GM18873 (cell line): ENCODE results near the gene GPR153.

Experiments used
- ATAC-seq: cut with Tn5 transposase; IDR thresholded peaks from one replicate; pipeline ENCODE4 v1.9.1; 2021; ENCODE audit warnings: mild to moderate bottlenecking, moderate library complexity, moderate number of reproducible peaks; ENCODE audit not compliant: unreplicated experiment, low FRiP score

GPR153 gene

DNA sequence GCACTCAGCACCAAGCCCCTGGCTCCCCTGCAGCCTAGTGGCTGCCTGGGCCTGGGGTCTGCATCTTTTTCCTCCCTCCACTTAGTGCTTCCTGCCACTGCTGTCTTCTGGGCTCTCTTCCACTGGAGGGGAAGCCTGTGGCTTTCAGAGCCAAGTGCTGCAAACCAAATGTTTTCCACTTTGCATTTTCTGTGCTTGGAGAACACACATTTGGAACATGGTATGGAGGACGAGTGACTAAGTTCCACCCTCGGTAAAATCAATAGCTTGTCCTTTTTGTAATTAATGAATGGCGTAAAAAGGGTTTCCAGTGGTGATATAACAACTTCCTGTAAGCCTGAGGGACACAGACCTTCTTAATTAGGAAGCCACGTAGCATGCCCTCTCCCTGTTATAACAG lies 10.1 kb upstream of the GPR153 start:
- ATAC-seq = no peak

DNA sequence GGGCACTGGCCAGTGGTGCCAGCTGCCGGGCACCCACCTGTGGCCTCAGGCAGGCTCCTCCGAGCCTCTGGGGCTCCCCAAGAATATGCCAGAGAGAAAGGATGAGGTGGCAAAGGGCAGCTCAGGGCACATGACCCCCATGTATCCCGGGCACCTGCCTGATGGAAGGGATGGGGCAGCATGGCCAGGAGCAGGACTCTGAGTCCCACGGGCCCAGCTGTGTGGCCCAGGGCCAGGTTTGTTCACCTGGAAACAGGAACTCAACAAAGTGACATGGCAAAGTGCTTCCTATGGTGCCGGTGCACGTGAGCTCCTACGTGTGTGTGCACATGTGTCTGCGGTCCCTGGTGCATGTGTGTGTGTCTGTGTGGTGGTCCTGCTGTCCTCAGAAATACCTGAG lies 9.5 kb upstream of the GPR153 start:
- ATAC-seq = no peak

DNA sequence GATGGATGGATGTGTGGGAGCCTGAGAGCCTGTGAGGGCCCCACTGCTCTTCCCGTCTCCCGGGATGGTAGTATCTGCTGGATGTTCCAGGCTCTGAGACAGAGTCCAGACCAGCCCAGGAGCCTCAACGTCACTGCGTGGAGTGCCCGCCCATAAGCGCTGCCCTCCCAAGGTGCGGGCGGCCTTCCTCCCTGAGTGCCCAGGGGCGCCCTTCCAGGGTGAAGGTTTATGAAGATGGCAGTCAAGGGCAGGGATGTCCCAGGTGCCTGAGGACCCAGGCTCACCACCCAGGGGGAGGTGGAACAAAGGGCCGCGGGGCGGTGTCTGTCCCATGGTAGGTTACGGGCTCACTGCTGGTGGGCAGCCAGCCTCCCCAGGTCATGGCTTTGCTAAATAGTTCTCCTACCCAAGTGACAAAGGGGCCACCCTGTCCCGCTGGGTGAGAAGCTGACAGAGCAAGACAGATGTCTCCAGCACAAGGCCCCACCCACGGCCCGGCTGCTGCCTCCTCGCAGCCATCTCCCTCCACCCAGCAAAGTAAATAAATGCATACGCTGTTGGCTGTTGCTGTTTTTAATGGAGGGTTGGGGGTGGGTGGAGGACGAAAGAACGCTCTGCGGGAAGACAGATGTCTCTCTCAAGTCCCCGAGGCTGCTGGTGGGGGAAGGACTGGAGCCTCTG lies 9.0 kb upstream of the GPR153 start:
- no peak for ATAC-seq

DNA sequence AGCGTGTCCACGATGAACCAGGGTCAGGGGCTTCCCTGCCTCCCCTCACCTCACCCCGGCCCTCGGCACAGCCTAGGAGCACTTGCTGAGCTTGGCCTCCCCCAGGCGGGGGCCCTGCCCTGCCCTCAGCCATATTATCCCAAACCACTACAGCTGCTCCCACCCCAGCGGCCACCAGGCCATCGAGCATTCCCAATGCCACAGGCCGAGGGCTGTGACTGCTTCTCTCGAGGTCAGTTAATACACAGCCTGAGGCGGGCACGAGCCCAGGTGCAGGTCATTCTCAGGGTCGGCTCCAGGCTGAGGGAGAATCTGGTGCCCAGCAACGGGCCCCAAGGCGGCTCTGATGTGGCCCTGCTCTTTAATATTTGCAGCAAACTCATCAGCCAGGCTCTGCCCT lies 8.4 kb upstream of the GPR153 start:
- no peak for ATAC-seq

- ATAC-seq = no peak
Observed at GRCh38 chr1:6268415-6268814, 7.5 kb upstream of the GPR153 start.

DNA sequence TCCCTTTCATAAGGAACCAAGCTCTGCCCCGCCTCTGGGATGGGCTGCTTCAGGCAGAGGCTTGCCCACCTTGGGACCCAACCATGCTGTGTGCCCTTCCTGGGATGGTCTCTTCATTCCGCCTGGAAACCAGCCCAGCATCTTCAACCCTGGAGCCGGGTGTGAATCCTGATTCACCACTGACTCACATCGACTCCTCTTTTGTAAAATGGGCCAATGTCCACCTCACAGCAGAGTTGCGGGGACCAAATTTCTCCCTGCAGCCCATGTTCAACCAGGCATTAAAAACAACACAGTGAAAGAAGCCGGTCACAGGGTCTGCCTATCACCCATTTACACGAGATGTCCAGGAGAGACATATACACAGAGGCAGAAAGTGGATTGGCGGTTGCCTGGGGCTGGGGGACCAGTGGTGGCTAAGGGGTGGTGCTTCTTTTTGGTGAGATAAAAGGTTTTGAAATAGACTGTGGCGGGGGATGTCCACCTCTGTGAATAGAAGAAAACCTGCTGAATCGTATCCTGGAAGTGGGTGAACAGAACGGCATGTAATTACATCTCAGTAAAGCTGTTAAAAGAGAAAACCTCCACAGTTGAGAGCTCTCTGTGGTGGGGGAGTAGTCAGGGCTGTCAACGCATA lies 6.9 kb upstream of the GPR153 start:
- ATAC-seq = no peak

- no peak for ATAC-seq
Observed at GRCh38 chr1:6266641-6267040, 5.7 kb upstream of the GPR153 start.

DNA sequence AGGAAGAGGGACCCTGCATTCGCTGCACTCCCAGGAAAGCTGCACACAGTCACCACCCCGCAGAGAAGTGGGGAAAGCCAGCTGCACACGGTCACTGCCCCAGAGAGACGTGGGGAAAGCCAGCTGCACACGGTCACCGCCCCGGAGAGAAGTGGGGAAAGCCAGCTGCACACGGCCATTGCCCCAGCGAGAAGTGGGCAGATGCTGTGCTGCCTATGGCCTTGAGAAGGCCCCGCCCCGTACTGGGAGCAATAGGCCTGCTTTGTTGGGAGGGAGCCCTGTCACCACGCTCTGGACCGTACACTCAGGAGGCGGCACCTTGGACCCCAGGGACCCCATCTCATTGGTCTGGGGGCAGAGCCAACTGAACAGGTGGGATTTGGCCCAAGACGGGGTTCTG lies 4.3 kb upstream of the GPR153 start:
- ATAC-seq = no peak

DNA sequence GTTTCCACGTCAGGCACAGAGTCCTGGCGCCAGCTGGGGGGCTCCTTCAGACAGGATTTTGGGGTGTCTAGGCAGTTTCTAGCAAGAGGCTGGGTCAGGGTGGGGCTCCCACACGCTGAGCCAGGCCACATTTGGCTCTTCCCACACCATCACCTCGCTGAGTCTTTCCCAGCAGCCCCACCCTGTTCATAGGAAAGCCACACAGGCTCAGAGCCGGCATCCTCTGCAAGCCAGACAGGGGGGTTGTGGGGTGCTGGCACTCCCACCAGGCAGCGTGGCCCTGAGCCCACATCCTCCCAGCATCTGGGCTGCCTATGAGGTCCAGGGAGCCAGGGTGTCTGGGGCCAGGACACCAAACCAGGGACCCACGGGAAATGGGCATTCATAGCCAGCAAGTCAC lies 2.8 kb upstream of the GPR153 start:
- no peak for ATAC-seq

DNA sequence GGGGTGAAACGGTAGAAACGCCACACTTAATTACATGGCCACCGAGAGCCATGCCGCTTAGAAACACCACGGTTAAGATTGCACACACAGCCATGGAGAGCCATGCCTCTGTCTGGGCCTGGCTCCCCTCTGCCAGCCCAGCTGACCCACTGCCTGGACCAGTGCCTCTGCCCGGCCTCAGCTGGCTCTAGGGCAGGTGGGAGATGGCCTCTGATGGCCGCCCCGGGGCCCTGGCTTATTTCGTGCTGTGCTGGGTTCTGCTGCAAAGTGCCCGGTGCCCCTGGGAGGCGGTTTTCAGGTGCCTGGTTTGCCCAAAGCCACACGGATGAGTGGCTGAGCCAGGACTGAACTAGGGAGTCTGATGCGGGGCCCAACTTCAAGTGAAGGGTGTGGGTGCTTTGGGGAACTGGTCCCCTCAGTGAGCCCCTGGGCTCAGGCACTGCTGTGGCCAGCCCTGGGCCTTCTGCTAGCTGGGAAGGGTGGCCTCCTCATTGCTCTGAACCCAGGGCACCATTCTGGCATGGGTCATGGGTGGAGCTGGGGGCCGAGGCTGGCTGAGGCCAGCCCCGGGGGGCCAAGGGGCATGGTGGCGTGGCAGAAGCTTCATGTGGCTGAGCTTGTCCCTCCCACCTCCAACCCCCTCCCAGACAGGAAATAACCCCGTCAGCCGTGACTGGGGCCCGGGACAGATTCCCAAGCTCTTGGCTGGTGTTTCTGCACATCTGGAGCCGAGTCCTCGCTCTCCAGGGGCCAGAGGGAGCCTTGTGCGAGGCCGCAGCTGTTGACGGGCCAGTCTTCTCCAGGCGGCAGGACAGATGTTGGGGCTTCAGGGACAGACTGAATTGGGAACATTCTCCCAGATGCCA lies 1.9 kb upstream of the GPR153 start:
- no peak for ATAC-seq

- ATAC-seq = no peak
Observed at GRCh38 chr1:6261615-6261995, 707 bp upstream of the GPR153 start.

DNA sequence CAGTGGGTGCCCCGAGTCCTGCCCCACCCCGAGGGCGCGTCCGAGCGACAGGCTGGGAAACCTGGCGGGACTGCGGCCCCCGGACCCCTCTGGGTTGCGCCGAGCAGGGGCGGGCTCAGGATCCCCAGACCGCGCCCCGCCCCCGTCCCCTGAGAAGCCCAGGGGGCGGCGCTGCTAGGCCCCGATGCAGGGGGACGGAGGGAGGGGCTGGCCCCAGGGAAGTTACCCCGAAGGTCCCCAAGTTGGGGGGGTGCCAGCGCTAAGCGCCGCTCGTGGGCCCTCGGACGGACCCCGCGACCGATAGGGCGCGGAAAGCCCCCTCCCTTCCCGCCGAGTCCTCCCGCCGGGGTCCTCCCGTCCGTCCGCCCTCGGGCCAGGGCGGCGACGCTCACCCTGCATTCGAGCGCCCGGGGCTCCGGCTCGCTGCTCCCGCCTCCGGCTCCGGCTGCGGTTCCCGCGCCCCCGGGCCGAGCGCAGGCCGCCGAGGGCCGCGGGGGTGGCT lies 414 bp downstream of the GPR153 start:
- ATAC-seq = no peak

DNA sequence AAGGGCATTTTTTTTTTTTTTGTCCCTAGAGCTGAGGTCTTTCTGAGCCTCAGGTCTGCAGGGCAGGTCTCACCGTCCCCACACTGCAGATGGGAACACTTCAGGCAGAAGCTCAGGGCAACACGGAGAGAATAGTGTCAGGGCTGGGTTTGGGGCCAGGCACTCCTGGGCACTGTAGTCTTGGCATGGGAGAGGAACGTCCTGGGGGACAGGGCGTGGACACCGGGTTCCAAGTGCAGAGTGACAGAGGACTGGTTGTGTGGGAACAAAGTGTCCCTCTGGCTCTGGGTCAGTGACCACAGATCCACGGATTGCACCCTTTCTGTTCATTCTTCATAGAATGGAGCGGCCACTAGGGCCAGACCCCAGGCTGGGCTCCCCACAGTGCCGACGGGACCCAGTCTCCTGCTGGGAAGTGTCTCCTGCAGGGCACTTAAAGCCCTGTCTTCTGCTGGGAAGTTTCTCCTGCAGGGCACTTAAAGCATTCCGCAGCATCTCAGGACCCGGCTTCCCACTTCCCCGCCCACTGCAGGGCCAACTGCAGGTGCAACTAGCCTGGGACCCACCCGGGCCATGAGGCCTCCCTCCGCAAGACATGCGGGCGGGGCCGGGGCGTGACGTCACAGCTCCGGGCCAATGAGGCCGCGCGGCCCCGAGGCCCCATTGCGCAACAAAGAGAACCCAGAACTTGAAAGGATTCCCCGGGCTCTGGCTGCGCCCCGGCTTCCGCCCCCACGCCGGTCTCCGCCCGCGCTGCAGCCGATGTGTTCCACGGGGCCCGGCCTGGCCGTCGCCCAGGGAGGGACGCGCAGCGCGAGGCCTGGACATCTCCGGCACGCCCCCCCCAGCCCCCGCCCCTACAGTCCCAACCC lies 1.2 kb downstream of the GPR153 start:
- ATAC-seq = no peak

DNA sequence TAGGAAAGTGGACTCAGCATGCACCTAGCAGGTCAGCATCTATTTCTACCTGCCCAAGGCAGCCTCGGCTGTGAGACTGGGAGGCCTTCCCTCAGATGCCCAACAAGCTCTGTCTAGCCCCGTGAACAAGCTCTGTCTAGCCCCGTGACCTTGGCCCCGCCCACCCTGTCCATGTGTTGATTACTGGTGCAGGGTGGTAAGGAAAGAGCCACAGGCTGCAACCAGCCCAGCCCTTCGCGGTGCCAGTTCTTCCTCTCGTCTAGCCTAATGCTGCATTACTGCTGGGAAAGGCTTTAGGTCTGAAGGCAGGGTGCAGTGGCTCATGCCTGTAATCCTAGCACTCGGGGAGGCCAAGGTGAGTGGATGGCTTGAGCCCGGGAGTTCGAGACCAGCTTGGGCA lies 2.2 kb downstream of the GPR153 start:
- no peak for ATAC-seq

DNA sequence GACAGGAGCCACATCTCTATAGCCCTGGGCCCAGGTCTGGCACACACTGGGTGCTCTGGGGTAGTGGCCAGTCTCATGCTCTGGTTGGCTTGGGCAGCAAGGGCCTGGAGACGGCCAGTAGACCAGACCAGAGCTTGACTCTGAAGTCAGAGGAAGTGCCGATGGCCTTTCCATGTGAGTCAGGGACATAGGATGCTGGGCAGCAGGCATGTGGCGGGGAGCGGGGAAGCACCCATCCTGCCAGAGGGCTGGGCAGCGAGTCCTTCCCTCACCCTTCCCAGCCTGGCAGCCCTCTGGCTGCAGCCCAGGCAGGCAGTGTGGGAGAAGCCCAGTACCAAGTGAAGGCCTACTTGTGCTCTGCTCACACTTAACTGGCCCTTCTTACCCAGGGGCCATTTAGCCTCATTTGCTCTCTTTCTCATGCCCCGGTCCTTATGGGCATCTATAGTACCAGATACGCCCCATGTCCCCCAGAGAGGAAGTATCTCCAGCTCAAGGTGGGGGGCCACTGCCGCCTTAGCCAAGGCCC lies 3.3 kb downstream of the GPR153 start:
- ATAC-seq = no peak

DNA sequence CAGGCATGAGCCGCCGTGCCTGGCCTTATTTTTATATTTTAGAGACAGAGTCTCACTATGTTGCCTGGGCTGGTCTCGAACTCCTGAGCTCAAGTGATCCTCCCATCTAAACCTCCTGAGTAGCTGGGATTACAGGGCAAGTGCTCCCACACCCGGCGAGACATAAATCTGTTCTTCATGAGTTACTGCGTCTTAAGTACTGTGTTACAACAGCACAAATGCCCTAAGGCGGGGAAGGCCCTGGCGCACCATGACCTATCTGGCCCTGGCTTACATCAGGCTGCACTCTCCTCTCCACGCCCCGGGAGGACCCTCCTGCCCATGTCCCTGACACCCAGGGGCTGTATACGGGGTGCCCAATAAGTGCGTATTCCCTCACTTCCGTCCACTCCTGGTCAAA lies 4.3 kb downstream of the GPR153 start:
- ATAC-seq = no peak

DNA sequence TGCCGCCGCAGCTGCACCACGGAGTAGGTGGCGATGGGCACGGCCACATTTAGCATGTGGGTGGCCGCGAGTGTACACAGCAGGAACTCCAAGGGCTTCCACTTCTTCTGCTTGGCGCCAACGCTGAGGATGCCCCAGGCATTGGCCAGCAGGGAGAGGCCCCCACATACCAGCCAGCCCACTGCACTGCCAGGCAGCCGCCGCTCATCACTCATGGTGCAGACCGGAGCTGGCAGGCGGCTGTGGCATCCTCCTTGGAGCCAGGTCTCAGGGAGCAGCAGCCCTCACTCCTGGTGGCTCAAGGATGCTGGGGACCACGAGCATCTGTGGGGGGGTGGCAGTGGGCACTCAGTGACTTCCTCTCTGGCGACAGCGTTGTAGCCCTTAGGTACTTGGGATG lies 6.2 kb downstream of the GPR153 start:
- ATAC-seq = no peak

DNA sequence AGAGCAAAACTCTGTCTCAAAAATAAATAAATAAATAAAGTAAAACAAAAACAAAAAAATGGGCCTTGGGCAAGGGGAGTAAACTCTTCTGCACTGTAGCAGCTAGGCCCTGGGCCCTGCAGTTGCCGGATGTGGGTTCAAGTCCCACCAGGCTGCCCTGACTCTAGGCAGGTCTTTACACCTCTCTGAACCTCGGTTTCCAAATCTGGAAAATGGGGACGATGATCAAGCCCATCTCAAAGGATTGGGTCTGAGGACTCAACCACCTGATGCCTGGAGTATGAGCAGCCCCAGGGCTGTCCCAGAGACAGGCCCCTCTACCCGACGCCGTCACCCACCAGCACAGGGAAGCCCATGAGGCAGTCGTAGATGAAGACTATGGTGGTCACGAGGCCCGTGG lies 7.5 kb downstream of the GPR153 start:
- ATAC-seq = no peak

GRCh38 chr1:6252374-6252710 lies 8.6 kb downstream of the GPR153 start:
- no peak for ATAC-seq

DNA sequence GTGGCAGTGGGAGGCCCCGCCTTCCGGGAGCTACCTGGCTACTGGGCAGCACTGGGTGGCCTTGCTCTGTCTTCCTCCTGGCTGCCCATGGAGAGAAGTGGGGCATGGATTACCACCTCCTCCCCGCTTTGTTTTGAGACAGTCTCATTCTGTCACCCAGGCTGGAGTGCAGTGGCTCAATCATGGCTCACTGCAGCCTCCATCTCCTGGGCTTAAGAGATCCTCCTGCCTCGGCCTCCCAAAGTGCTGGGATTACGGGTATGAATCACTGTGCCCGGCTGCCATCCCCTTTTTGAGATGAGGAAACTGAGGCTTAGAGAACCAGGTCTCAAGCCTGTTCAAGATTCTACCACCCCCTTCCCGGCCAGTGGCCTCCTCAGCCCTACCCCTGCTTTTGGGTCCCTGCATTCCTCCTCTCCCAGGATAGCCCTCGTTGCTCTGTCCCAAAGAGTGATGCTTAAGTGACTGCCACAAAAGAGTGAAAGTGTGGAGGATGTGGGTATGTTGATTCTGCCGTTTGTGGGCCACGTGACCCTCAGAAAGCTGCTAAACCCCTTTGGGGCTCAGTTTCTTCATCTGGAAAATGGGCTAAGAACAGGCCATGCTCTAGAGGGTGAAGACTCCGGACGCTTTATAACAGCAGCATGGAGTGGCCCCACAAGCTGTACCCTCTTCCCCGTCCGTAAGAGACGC lies 9.1 kb downstream of the GPR153 start:
- ATAC-seq = no peak
